GM23248 (cell line): ENCODE results near the gene MEAK7.

Experiments used
- EZH2 ChIP-seq: fragments of 200-600 bp; sonication (generic); IDR thresholded peaks from 2 replicates; pipeline ENCODE4 v1.6.1; 2018; ENCODE audit warnings: antibody characterized with exemption, mild to moderate bottlenecking; ENCODE audit not compliant: insufficient read depth, poor library complexity, severe bottlenecking
- EZH2phosphoT487 ChIP-seq: fragments of 200-600 bp; sonication (generic); IDR thresholded peaks from 2 replicates; pipeline ENCODE4 v1.6.1; 2018; ENCODE audit warnings: antibody characterized with exemption, moderate library complexity, mild to moderate bottlenecking, low read depth; ENCODE audit not compliant: insufficient read depth

- no peak for TF ChIP-seq EZH2phosphoT487
- TF ChIP-seq EZH2: no peak
These were observed 43.9 kb downstream of the MEAK7 start for GRCh38 chr16:84460406-84461028.
